CD4-positive, alpha-beta memory T cell (primary cell): ENCODE results near the gene RABEP2. TPM values are rescaled to one million over a fixed set of nuclear protein-coding genes. Genes with fewer than 3 reads are reported as not detected.
"Not testable (repeated sequence)": the region's sequence is repeated elsewhere in the genome, so short reads cannot be mapped to it uniquely, and the experiment has no call there.

Source experiments
- CTCF ChIA-PET: fragments of 350-600 bp; sonication (Branson Sonifier 250); formaldehyde crosslinking; loops from one replicate; lab custom pipeline; 2021; ENCODE audit warnings: inconsistent platforms; ENCODE audit not compliant: partially characterized antibody; lab: Charles Lee
- POLR2A ChIA-PET: fragments of 350-600 bp; sonication (Branson Sonifier 250); formaldehyde crosslinking; loops from one replicate; lab custom pipeline; 2021; ENCODE audit not compliant: partially characterized antibody; lab: Charles Lee
- DNase-seq, 5 donors: peaks; one replicate each; pipeline versions ENCODE4 v3.0.0 to v3.0.0-alpha.2; 2020 to 2022; ENCODE audit warnings: mixed read lengths in 1 of 5
- H3K27ac ChIP-seq: one replicate; pipeline ENCODE4 v1.7.0; 2013; ENCODE audit warnings: low read depth, low read length
- H3K27me3 ChIP-seq: 2 replicates; pipeline ENCODE4 v1.7.0; 2013; ENCODE audit warnings: mild to moderate bottlenecking, low read length, moderate library complexity; ENCODE audit not compliant: insufficient read depth
- H3K36me3 ChIP-seq: 2 replicates; pipeline ENCODE4 v1.7.0; 2013; ENCODE audit warnings: mild to moderate bottlenecking, low read length, moderate library complexity; ENCODE audit not compliant: insufficient read depth
- H3K4me1 ChIP-seq: 2 replicates; pipeline ENCODE4 v1.7.0; 2013; ENCODE audit warnings: mild to moderate bottlenecking, low read length, moderate library complexity; ENCODE audit not compliant: insufficient read depth
- H3K4me3 ChIP-seq, 2 donors: one replicate each; pipeline ENCODE4 v1.7.0; 2013; ENCODE audit warnings: low read length in 2 of 2, mild to moderate bottlenecking in 1 of 2
- H3K9me3 ChIP-seq, 2 donors: one replicate each; pipeline ENCODE4 v1.7.0; 2013; ENCODE audit warnings: low read length in 2 of 2, control low read depth in 1 of 2; ENCODE audit not compliant: control insufficient read depth in 1 of 2
- H3K27ac Mint-ChIP-seq, 7 donors: one replicate each; pipeline ENCODE4 v1.8.0; 2020 to 2021; ENCODE audit warnings: mixed read lengths in 7 of 7, mild to moderate bottlenecking in 6 of 7, inconsistent platforms in 3 of 7, moderate library complexity in 3 of 7
- H3K27me3 Mint-ChIP-seq, 2 donors: one replicate each; pipeline ENCODE4 v1.8.0; 2020 to 2021; ENCODE audit warnings: mixed read lengths in 2 of 2
- H3K36me3 Mint-ChIP-seq, 2 donors: one replicate each; pipeline ENCODE4 v1.8.0; 2020 to 2021; ENCODE audit warnings: mixed read lengths in 2 of 2, inconsistent platforms in 1 of 2, mild to moderate bottlenecking in 1 of 2
- H3K4me1 Mint-ChIP-seq, 4 donors: one replicate each; pipeline ENCODE4 v1.8.0; 2020 to 2021; ENCODE audit warnings: mixed read lengths in 4 of 4, mild to moderate bottlenecking in 1 of 4
- H3K4me3 Mint-ChIP-seq, 8 donors: one replicate each; pipeline ENCODE4 v1.8.0; 2020 to 2021; ENCODE audit warnings: mixed read lengths in 8 of 8, mild to moderate bottlenecking in 7 of 8, moderate library complexity in 6 of 8, inconsistent platforms in 3 of 8
- H3K9me3 Mint-ChIP-seq, 8 donors: one replicate each; pipeline ENCODE4 v1.8.0; 2020 to 2021; ENCODE audit warnings: mixed read lengths in 8 of 8, mild to moderate bottlenecking in 5 of 8, inconsistent platforms in 3 of 8, moderate library complexity in 1 of 8
- intact Hi-C: fragments of 100-400 bp; cut with micrococcal nuclease; formaldehyde crosslinking; loops from one replicate; pipeline ENCODE4 v1.15.1; 2023
- polyA plus RNA-seq, 2 donors: library from polyadenylated mRNA; unstranded; fragments of 300-500 nt; fragmentation: Illumina TruSeq; gene quantifications; one replicate each; pipeline ENCODE4 v1.2.3, GENCODE V29; 2021
- total RNA-seq, 2 experiments: library from RNA; stranded (reverse); gene quantifications; one replicate each; pipeline ENCODE4 v1.2.3, GENCODE V29; 2021

Gene RABEP2
- total and polyA plus RNA-seq, 4 experiments from 2014 or later = 3.1 to 29.0 (median 15.4) TPM

- Histone ChIP-seq H3K27me3 (no peaks in the 10 kb centered on the region), H3K36me3 (peaks cover 19% of the 10 kb centered on the region), H3K4me1 (no peaks in the 10 kb centered on the region), H3K4me3 (no peak overlapping the region), H3K9me3 (no peaks in the 10 kb centered on the region), H3K27ac (no peak overlapping the region)
- ChIA-PET CTCF (interaction anchor here (0.9 to 7.7 kb wide), 3 partner anchors 9 to 70 kb away, joined by 3 to 65 read pairs (median 8); partner anchors contain the start of gene SH2B1), POLR2A (interaction anchor here (4.4 kb wide), 1 partner anchor 10 kb away, joined by 27 read pairs; the partner anchor contains the start of gene SH2B1)
- H3K27ac Mint-ChIP-seq = peak overlapping the region in 1 of 7 donors; percentile 55
- no peaks in the 10 kb centered on the region for H3K9me3 Mint-ChIP-seq
- intact Hi-C loops = loop anchor here (1.0 kb wide), 1 partner anchor 72 kb away; no protein-coding TSS in a partner anchor
- no peak overlapping the region for H3K4me3 Mint-ChIP-seq
- H3K36me3 Mint-ChIP-seq = peaks cover 10 to 34% of the 10 kb centered on the region in 2 donors
- H3K27me3 Mint-ChIP-seq = no peaks in the 10 kb centered on the region
- peaks cover 0 to 2% (median 0%) of the 10 kb centered on the region in 4 donors for H3K4me1 Mint-ChIP-seq
- DNase-seq = no peak
Measured at GRCh38 chr16:28872952-28873351, 52.1 kb downstream of the RABEP2 start.

GRCh38 chr16:28869201-28869600, 55.8 kb downstream of the RABEP2 start:
- intact Hi-C loops = no loop called here
- Histone ChIP-seq H3K27ac (no peak overlapping the region), H3K4me3 (no peak overlapping the region), H3K36me3 (peaks cover 28% of the 10 kb centered on the region), H3K27me3 (no peaks in the 10 kb centered on the region), H3K9me3 (no peaks in the 10 kb centered on the region), H3K4me1 (peaks cover 12% of the 10 kb centered on the region)
- H3K27me3 Mint-ChIP-seq = no peaks in the 10 kb centered on the region
- peak overlapping the region in 1 of 7 donors; percentile 2 for H3K27ac Mint-ChIP-seq
- H3K9me3 Mint-ChIP-seq = peaks cover 0 to 2% (median 0%) of the 10 kb centered on the region in 8 donors
- ChIA-PET POLR2A (no interaction called here), CTCF (interaction anchor here (7.7 kb wide), 1 partner anchor 74 kb away, joined by 65 read pairs; no protein-coding TSS in a partner anchor)
- H3K36me3 Mint-ChIP-seq = peaks cover 15 to 58% of the 10 kb centered on the region in 2 donors
- H3K4me1 Mint-ChIP-seq = peaks cover 10 to 20% (median 16%) of the 10 kb centered on the region in 4 donors
- DNase-seq = no peak
- no peak overlapping the region for H3K4me3 Mint-ChIP-seq

DNA sequence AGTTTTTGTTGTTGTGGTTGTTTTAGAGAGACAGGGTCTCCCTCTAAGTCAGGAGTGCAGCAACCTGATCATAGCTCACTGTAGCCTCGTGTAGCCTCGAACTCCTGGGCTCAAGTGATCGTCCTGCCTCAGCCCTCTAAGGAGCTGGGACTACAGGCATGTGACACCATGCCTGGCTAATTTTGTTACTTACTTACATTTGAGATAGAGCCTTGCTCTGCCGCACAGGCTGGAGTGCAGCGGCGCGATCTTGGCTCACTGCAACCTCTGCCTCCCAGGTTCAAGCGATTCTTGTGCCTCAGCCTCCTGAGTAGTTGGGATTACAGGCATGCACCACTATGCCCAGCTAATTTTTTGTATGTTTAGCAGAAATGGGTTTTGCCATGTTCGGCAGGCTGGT, 57.4 kb downstream of the RABEP2 start:
- CTCF ChIA-PET, H3K27me3 Mint-ChIP-seq, DNase-seq, H3K27me3 ChIP-seq, H3K9me3 Mint-ChIP-seq, H3K27ac ChIP-seq, H3K4me3 ChIP-seq, intact Hi-C loops, H3K9me3 ChIP-seq, POLR2A ChIA-PET, H3K4me3 Mint-ChIP-seq: not testable (repeated sequence)
- H3K36me3 ChIP-seq = peaks cover 24% of the 10 kb centered on the region
- peaks cover 16 to 30% (median 22%) of the 10 kb centered on the region in 4 donors for H3K4me1 Mint-ChIP-seq
- H3K4me1 ChIP-seq = peaks cover 16% of the 10 kb centered on the region
- H3K27ac Mint-ChIP-seq = peak overlapping the region in 1 of 7 donors; percentile 30
- H3K36me3 Mint-ChIP-seq = peaks cover 15 to 57% of the 10 kb centered on the region in 2 donors

GRCh38 chr16:28867241-28867640, 57.8 kb downstream of the RABEP2 start:
- POLR2A ChIA-PET = no interaction called here
- Histone ChIP-seq H3K27me3 (no peaks in the 10 kb centered on the region), H3K36me3 (peaks cover 24% of the 10 kb centered on the region), H3K27ac (no peak overlapping the region), H3K4me1 (peaks cover 20% of the 10 kb centered on the region), H3K4me3 (no peak overlapping the region), H3K9me3 (no peaks in the 10 kb centered on the region)
- Mint-ChIP-seq H3K27me3 (no peaks in the 10 kb centered on the region), H3K4me3 (no peak overlapping the region), H3K4me1 (peaks cover 16 to 30% (median 22%) of the 10 kb centered on the region in 4 donors), H3K36me3 (peaks cover 15 to 54% of the 10 kb centered on the region in 2 donors), H3K9me3 (peaks cover 0 to 2% (median 0%) of the 10 kb centered on the region in 8 donors), H3K27ac (peak overlapping the region in 2 of 7 donors; percentile 30 to 61)
- intact Hi-C loops = no loop called here
- no peak for DNase-seq
- CTCF ChIA-PET = no interaction called here

GRCh38 chr16:28866454-28866804, 58.6 kb downstream of the RABEP2 start:
- Histone ChIP-seq H3K4me3 (no peak overlapping the region), H3K27ac (no peak overlapping the region), H3K27me3 (no peaks in the 10 kb centered on the region), H3K4me1 (peaks cover 25% of the 10 kb centered on the region), H3K9me3 (no peaks in the 10 kb centered on the region), H3K36me3 (peaks cover 24% of the 10 kb centered on the region)
- CTCF ChIA-PET = no interaction called here
- no peak overlapping the region for H3K27ac Mint-ChIP-seq
- DNase-seq = no peak
- POLR2A ChIA-PET = interaction anchor here (4.8 kb wide), 1 partner anchor 13 kb away, joined by 34 read pairs; the partner anchor contains the start of gene ATP2A1
- H3K4me1 Mint-ChIP-seq = peaks cover 16 to 35% (median 23%) of the 10 kb centered on the region in 4 donors
- peaks cover 15 to 54% of the 10 kb centered on the region in 2 donors for H3K36me3 Mint-ChIP-seq
- intact Hi-C loops = no loop called here
- peaks cover 0 to 2% (median 0%) of the 10 kb centered on the region in 8 donors for H3K9me3 Mint-ChIP-seq
- no peak overlapping the region for H3K4me3 Mint-ChIP-seq
- no peaks in the 10 kb centered on the region for H3K27me3 Mint-ChIP-seq

DNA sequence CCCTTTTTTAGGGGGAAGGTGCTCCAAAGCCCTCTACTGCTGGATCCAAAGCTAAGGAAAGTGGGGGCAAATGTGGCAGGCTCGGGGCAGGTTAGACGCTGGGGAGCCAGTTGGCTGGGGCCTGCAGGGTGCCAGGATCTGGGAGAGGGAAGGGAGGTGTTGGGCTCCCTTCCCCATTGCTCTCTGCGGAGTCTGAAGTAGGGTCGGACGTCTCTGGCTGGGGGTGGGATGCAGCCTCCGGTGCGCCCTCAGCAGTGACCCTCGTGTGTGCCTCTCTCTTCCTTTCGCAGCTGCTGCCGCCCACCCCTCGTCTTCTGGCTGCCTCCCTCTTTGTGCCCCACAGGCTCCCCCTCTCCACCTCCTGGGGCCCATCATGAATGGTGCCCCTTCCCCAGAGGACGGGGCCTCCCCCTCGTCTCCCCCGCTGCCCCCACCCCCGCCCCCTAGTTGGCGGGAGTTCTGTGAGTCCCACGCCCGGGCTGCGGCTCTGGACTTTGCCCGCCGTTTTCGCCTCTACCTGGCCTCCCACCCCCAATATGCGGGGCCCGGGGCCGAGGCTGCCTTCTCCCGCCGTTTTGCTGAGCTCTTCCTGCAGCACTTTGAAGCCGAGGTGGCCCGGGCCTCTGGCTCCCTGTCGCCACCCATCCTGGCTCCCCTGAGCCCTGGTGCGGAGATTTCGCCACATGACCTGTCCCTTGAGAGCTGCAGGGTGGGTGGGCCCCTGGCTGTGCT, 59.1 kb downstream of the RABEP2 start:
- Histone ChIP-seq H3K4me3 (no peak overlapping the region), H3K27ac (no peak overlapping the region), H3K9me3 (no peaks in the 10 kb centered on the region), H3K4me1 (peaks cover 25% of the 10 kb centered on the region), H3K27me3 (no peaks in the 10 kb centered on the region), H3K36me3 (peaks cover 24% of the 10 kb centered on the region)
- ChIA-PET POLR2A (interaction anchor here (2.0 to 4.8 kb wide), 4 partner anchors 14 to 58 kb away, joined by 7 to 149 read pairs (median 45); partner anchors contain the start of genes ATP2A1, ATXN2L, RABEP2 and TUFM), CTCF (interaction anchor here (1.3 to 4.7 kb wide), 3 partner anchors 9 to 79 kb away, joined by 3 to 37 read pairs (median 15); partner anchors contain the start of gene TUFM)
- H3K27ac Mint-ChIP-seq = peak overlapping the region in 1 of 7 donors; percentile 95
- H3K9me3 Mint-ChIP-seq = peaks cover 0 to 2% (median 0%) of the 10 kb centered on the region in 8 donors
- peak overlapping the region in 1 of 8 donors; percentile 25 for H3K4me3 Mint-ChIP-seq
- H3K27me3 Mint-ChIP-seq = no peaks in the 10 kb centered on the region
- no peak for DNase-seq
- peaks cover 16 to 35% (median 23%) of the 10 kb centered on the region in 4 donors for H3K4me1 Mint-ChIP-seq
- H3K36me3 Mint-ChIP-seq = peaks cover 15 to 52% of the 10 kb centered on the region in 2 donors
- intact Hi-C loops = loop anchor here (2.0 kb wide), 1 partner anchor 13 kb away; the partner anchor contains the start of gene ATP2A1
